AG10803 (cell line): ENCODE measurements around the gene AOC2.
"Not testable (repeated sequence)": the region's sequence is repeated elsewhere in the genome, so short reads cannot be mapped to it uniquely, and the experiment has no call there.

Experiments
- DNase-seq: peaks from one replicate; pipeline ENCODE4 v3.0.0; 2010; ENCODE audit warnings: low read depth
- H3K4me3 ChIP-seq: 2 replicates; pipeline ENCODE4 v1.5.1; 2011; ENCODE audit warnings: mild to moderate bottlenecking, low read length, control low read depth
- CTCF ChIP-seq: conservative IDR thresholded peaks from 2 replicates; pipeline ENCODE4 v1.5.1; 2011; ENCODE audit warnings: mild to moderate bottlenecking, low read length, control low read depth, inconsistent platforms

The AOC2 gene

GRCh38 chr17:42872251-42872965 lies 28.0 kb downstream of the AOC2 start:
- no peak for DNase-seq
- no peak for TF ChIP-seq CTCF
- H3K4me3 ChIP-seq, result no peak overlapping the region

- no peak overlapping the region for H3K4me3 ChIP-seq
- no peak for DNase-seq
- TF ChIP-seq CTCF, result no peak
Observed at GRCh38 chr17:42873315-42873714, 28.9 kb downstream of the AOC2 start.

- not testable (repeated sequence) for H3K4me3 ChIP-seq, DNase-seq
Observed at GRCh38 chr17:42873932-42874695, 29.7 kb downstream of the AOC2 start.

- TF ChIP-seq CTCF, result no peak
- no peak overlapping the region for H3K4me3 ChIP-seq
Observed at GRCh38 chr17:42877037-42877436, 32.7 kb downstream of the AOC2 start.

GRCh38 chr17:42878123-42878880 lies 33.9 kb downstream of the AOC2 start:
- no peak overlapping the region for H3K4me3 ChIP-seq
- TF ChIP-seq CTCF, result no peak
- DNase-seq, result no peak

More at GRCh38 chr17:42877037-42877436, 32.7 kb downstream of the AOC2 start:
- no peak for DNase-seq

- H3K4me3 ChIP-seq, result no peak overlapping the region
- TF ChIP-seq CTCF, result no peak
Observed at GRCh38 chr17:42878924-42879595, 34.7 kb downstream of the AOC2 start.

GRCh38 chr17:42879596-42879985 lies 35.2 kb downstream of the AOC2 start:
- no peak overlapping the region for H3K4me3 ChIP-seq
- TF ChIP-seq CTCF, result no peak
- peak; percentile 57 for DNase-seq

More at GRCh38 chr17:42878924-42879595, 34.7 kb downstream of the AOC2 start:
- no peak for DNase-seq
